Measurements from ENCODE around the gene KLHL35.
"Not testable (repeated sequence)": the region's sequence is repeated elsewhere in the genome, so short reads cannot be mapped to it uniquely, and the experiment has no call there.

Gene KLHL35

GRCh38 chr11:75427181-75427580, 5.8 kb downstream of the KLHL35 start:
- DNase-seq (ENCODE audit: insufficient read length, low spot score) (no peak), FAIRE-seq (no peak)

- DNase-seq (ENCODE audit: insufficient read length, low spot score) (no peak), FAIRE-seq (no peak)
Measured at GRCh38 chr11:75426720-75427086, 6.3 kb downstream of the KLHL35 start.

GRCh38 chr11:75425422-75425821, 7.6 kb downstream of the KLHL35 start:
- no peak for DNase-seq (ENCODE audit: insufficient read length, low spot score)
- FAIRE-seq: no peak

- no peak for DNase-seq (ENCODE audit: insufficient read length, low spot score)
- no peak for FAIRE-seq
Measured at GRCh38 chr11:75424396-75424795, 8.6 kb downstream of the KLHL35 start.

GRCh38 chr11:75423721-75424120, 9.3 kb downstream of the KLHL35 start:
- DNase-seq (ENCODE audit: insufficient read length, low spot score) (no peak), FAIRE-seq (no peak)

- FAIRE-seq: no peak
Measured at GRCh38 chr11:75422248-75423231, 10.5 kb downstream of the KLHL35 start.

GRCh38 chr11:75421902-75422247, 11.1 kb downstream of the KLHL35 start:
- DNase-seq (ENCODE audit: insufficient read length, low spot score) (no peak), FAIRE-seq (no peak)

More at GRCh38 chr11:75422248-75423231, 10.5 kb downstream of the KLHL35 start:
- DNase-seq (ENCODE audit: insufficient read length, low spot score): no peak

GRCh38 chr11:75421035-75421602, 11.9 kb downstream of the KLHL35 start:
- DNase-seq (ENCODE audit: insufficient read length, low spot score) (no peak), FAIRE-seq (no peak)

GRCh38 chr11:75420224-75421034, 12.6 kb downstream of the KLHL35 start:
- DNase-seq (ENCODE audit: insufficient read length, low spot score) (no peak), FAIRE-seq (no peak)

GRCh38 chr11:75413864-75414263, 19.1 kb downstream of the KLHL35 start:
- no peak for DNase-seq (ENCODE audit: insufficient read length, low spot score)
- FAIRE-seq: no peak

- FAIRE-seq; DNase-seq (ENCODE audit: insufficient read length, low spot score): not testable (repeated sequence)
Measured at GRCh38 chr11:75413146-75413545, 19.9 kb downstream of the KLHL35 start.

- not testable (repeated sequence) for FAIRE-seq; DNase-seq (ENCODE audit: insufficient read length, low spot score)
Measured at GRCh38 chr11:75409971-75410370, 23.0 kb downstream of the KLHL35 start.

- DNase-seq (ENCODE audit: insufficient read length, low spot score): no peak
- no peak for FAIRE-seq
Measured at GRCh38 chr11:75408957-75409219, 24.1 kb downstream of the KLHL35 start.

- FAIRE-seq (no peak), DNase-seq (ENCODE audit: insufficient read length, low spot score) (no peak)
Measured at GRCh38 chr11:75406338-75406777, 26.6 kb downstream of the KLHL35 start.

- DNase-seq (ENCODE audit: insufficient read length, low spot score): no peak
- no peak for FAIRE-seq
Measured at GRCh38 chr11:75403983-75404658, 28.9 kb downstream of the KLHL35 start.

- no peak for DNase-seq (ENCODE audit: insufficient read length, low spot score)
- no peak for FAIRE-seq
Measured at GRCh38 chr11:75403037-75403436, 30.0 kb downstream of the KLHL35 start.

- no peak for FAIRE-seq
- no peak for DNase-seq (ENCODE audit: insufficient read length, low spot score)
Measured at GRCh38 chr11:75402002-75402773, 30.8 kb downstream of the KLHL35 start.

GRCh38 chr11:75400146-75400865, 32.7 kb downstream of the KLHL35 start:
- no peak for FAIRE-seq
- DNase-seq (ENCODE audit: insufficient read length, low spot score): no peak

GRCh38 chr11:75399344-75400145, 33.5 kb downstream of the KLHL35 start, which contains the start of gene RPS3:
TSS of gene RPS3 (plus strand) at chr11:75399518. CDS start at chr11:75399548, 30 bp downstream.
- DNase-seq (ENCODE audit: insufficient read length, low spot score) (peak; percentile 75), FAIRE-seq (peak; percentile 94)
